H9 (cell line): Measurements from ENCODE around the gene DTNB. TPM values are rescaled to one million over a fixed set of nuclear protein-coding genes. Genes with fewer than 3 reads are reported as not detected.

Experiments
- DNase-seq: peaks from one replicate; pipeline ENCODE4 v3.0.0-alpha.2; 2017
- H2AFZ ChIP-seq: one replicate; pipeline ENCODE4 v1.6.1; 2013; ENCODE audit warnings: mild to moderate bottlenecking, low read length, control low read depth, moderate library complexity
- H2AK5ac ChIP-seq: 2 replicates; pipeline ENCODE4 v1.6.1; 2013; ENCODE audit warnings: low read length, control low read depth, mixed read lengths; ENCODE audit not compliant: insufficient read length
- H2BK120ac ChIP-seq: one replicate; pipeline ENCODE4 v1.6.1; 2013; ENCODE audit warnings: low read depth, mild to moderate bottlenecking, low read length, control low read depth, inconsistent platforms; ENCODE audit not compliant: poor library complexity, severe bottlenecking
- H2BK12ac ChIP-seq: 2 replicates; pipeline ENCODE4 v1.6.1; 2013; ENCODE audit warnings: low read length, control low read depth, mixed read lengths, low read depth; ENCODE audit not compliant: insufficient read length
- H2BK15ac ChIP-seq: 2 replicates; pipeline ENCODE4 v1.6.1; 2013; ENCODE audit warnings: low read depth, low read length, control low read depth
- H2BK20ac ChIP-seq: one replicate; pipeline ENCODE4 v1.6.1; 2013; ENCODE audit warnings: low read depth, mild to moderate bottlenecking, low read length, control low read depth, inconsistent platforms; ENCODE audit not compliant: poor library complexity, severe bottlenecking
- H2BK5ac ChIP-seq: 2 replicates; pipeline ENCODE4 v1.6.1; 2013; ENCODE audit warnings: low read length, control low read depth, mixed read lengths; ENCODE audit not compliant: insufficient read length
- H3K14ac ChIP-seq: 2 replicates; pipeline ENCODE4 v1.6.1; 2013; ENCODE audit warnings: low read length, control low read depth; ENCODE audit not compliant: insufficient read depth
- H3K18ac ChIP-seq: 2 replicates; pipeline ENCODE4 v1.6.1; 2013; ENCODE audit warnings: low read depth, mild to moderate bottlenecking, mixed read lengths, low read length, control low read depth; ENCODE audit not compliant: insufficient read length
- H3K23ac ChIP-seq: 2 replicates; pipeline ENCODE4 v1.6.1; 2013; ENCODE audit warnings: low read length, control low read depth, mixed read lengths, low read depth; ENCODE audit not compliant: insufficient read length
- H3K23me2 ChIP-seq: 2 replicates; pipeline ENCODE4 v1.6.1; 2013; ENCODE audit warnings: low read depth, mild to moderate bottlenecking, mixed read lengths, low read length, control low read depth; ENCODE audit not compliant: insufficient read length, poor library complexity, severe bottlenecking
- H3K27ac ChIP-seq: 2 replicates; pipeline ENCODE4 v1.5.1; 2013; ENCODE audit warnings: low read length, control low read depth, mixed read lengths, low read depth; ENCODE audit not compliant: insufficient read length
- H3K27me3 ChIP-seq: 2 replicates; pipeline ENCODE4 v1.6.1; 2013; ENCODE audit warnings: low read length, control low read depth, inconsistent platforms; ENCODE audit not compliant: insufficient read depth
- H3K4ac ChIP-seq: 2 replicates; pipeline ENCODE4 v1.6.1; 2013; ENCODE audit warnings: low read depth, mild to moderate bottlenecking, control low read depth, inconsistent platforms, low read length, moderate library complexity
- H3K4me1 ChIP-seq: 2 replicates; pipeline ENCODE4 v1.6.1; 2013; ENCODE audit warnings: low read length, control low read depth, inconsistent platforms; ENCODE audit not compliant: insufficient read depth
- H3K4me2 ChIP-seq: 2 replicates; pipeline ENCODE4 v1.6.1; 2013; ENCODE audit warnings: low read length, control low read depth, mixed read lengths; ENCODE audit not compliant: insufficient read length, insufficient read depth
- H3K56ac ChIP-seq: 2 replicates; pipeline ENCODE4 v1.6.1; 2013; ENCODE audit warnings: low read depth, mild to moderate bottlenecking, mixed read lengths, low read length, control low read depth; ENCODE audit not compliant: insufficient read length
- H3K79me1 ChIP-seq: 2 replicates; pipeline ENCODE4 v1.6.1; 2013; ENCODE audit warnings: low read depth, mild to moderate bottlenecking, moderate library complexity, low read length, control low read depth, inconsistent platforms; ENCODE audit not compliant: insufficient read depth, poor library complexity, severe bottlenecking
- H3K79me2 ChIP-seq: 2 replicates; pipeline ENCODE4 v1.6.1; 2013; ENCODE audit warnings: low read length, control low read depth, inconsistent platforms; ENCODE audit not compliant: insufficient read depth
- H3K9ac ChIP-seq: 2 replicates; pipeline ENCODE4 v1.6.1; 2013; ENCODE audit warnings: low read length, control low read depth, mixed read lengths; ENCODE audit not compliant: insufficient read length; ENCODE audit errors: extremely low read depth
- H3K9me3 ChIP-seq: one replicate; pipeline ENCODE4 v1.6.1; 2013; ENCODE audit warnings: low read depth, low read length, inconsistent platforms; ENCODE audit not compliant: control insufficient read depth
- H3T11ph ChIP-seq: one replicate; pipeline ENCODE4 v1.6.1; 2013; ENCODE audit warnings: mild to moderate bottlenecking, low read length, control low read depth, inconsistent platforms
- H4K20me1 ChIP-seq: one replicate; pipeline ENCODE4 v1.6.1; 2013; ENCODE audit not compliant: control insufficient read depth, insufficient read length, insufficient read depth
- H4K5ac ChIP-seq: 2 replicates; pipeline ENCODE4 v1.6.1; 2013; ENCODE audit warnings: low read depth, mild to moderate bottlenecking, mixed read lengths, low read length, control low read depth; ENCODE audit not compliant: insufficient read length
- H4K8ac ChIP-seq: replicated peaks from 2 replicates; pipeline ENCODE4 v1.6.1; 2013; ENCODE audit warnings: low read length, control low read depth, mixed read lengths, low read depth; ENCODE audit not compliant: insufficient read length
- H4K91ac ChIP-seq: 2 replicates; pipeline ENCODE4 v1.6.1; 2013; ENCODE audit warnings: low read depth, mild to moderate bottlenecking, moderate library complexity, mixed read lengths, low read length, control low read depth; ENCODE audit not compliant: insufficient read length
- H3K27ac Mint-ChIP-seq, 3 experiments: 2 replicates in 2 of 3; 3 replicates in 1 of 3; pipeline ENCODE4 v1.8.0; 2020 to 2021; ENCODE audit warnings: mixed read lengths in 3 of 3, mild to moderate bottlenecking in 1 of 3, moderate library complexity in 1 of 3
- H3K27me3 Mint-ChIP-seq: 2 replicates; pipeline ENCODE4 v1.8.0; 2021; ENCODE audit warnings: low read depth, mild to moderate bottlenecking, moderate library complexity, mixed read lengths
- H3K36me3 Mint-ChIP-seq, 3 experiments: 2 replicates in 2 of 3; 3 replicates in 1 of 3; pipeline ENCODE4 v1.8.0; 2020 to 2021; ENCODE audit warnings: low read depth in 3 of 3, mixed read lengths in 3 of 3; ENCODE audit not compliant: insufficient read depth in 1 of 3
- H3K4me1 Mint-ChIP-seq, 2 experiments: 2 replicates each; pipeline ENCODE4 v1.8.0; 2020; ENCODE audit warnings: mixed read lengths in 2 of 2
- H3K4me3 Mint-ChIP-seq, 2 experiments: 2 replicates in 1 of 2; 3 replicates in 1 of 2; pipeline ENCODE4 v1.8.0; 2020 to 2021; ENCODE audit warnings: mild to moderate bottlenecking in 2 of 2, mixed read lengths in 2 of 2, moderate library complexity in 1 of 2
- H3K9me3 Mint-ChIP-seq, 2 experiments: 2 replicates in 1 of 2; 3 replicates in 1 of 2; pipeline ENCODE4 v1.8.0; 2020; ENCODE audit warnings: mild to moderate bottlenecking in 2 of 2, mixed read lengths in 2 of 2, moderate library complexity in 1 of 2
- CTCF ChIP-seq: fragments of 200-600 bp; sonication (generic); conservative IDR thresholded peaks from 3 replicates; pipeline ENCODE4 v1.8.0; 2021; ENCODE audit warnings: antibody characterized with exemption, mild to moderate bottlenecking
- WGBS: extraction: QIAGEN DNeasy Blood & Tissue Kit; methylation state at CpG from one replicate; pipeline ENCODE4 v1.1.7; 2013; ENCODE audit warnings: missing lambda C conversion rate, low lambda C conversion rate, mixed read lengths; ENCODE audit not compliant: insufficient read length; ENCODE audit errors: extremely low coverage; 5-methylcytosine and 5-hydroxymethylcytosine counted together
- total RNA-seq: library from RNA; stranded (reverse); gene quantifications from 2 replicates; pipeline ENCODE4 v1.2.1, GENCODE V29; 2021

DTNB gene
- total RNA-seq, 1 experiment from 2014 or later = 26.7 TPM

DNA sequence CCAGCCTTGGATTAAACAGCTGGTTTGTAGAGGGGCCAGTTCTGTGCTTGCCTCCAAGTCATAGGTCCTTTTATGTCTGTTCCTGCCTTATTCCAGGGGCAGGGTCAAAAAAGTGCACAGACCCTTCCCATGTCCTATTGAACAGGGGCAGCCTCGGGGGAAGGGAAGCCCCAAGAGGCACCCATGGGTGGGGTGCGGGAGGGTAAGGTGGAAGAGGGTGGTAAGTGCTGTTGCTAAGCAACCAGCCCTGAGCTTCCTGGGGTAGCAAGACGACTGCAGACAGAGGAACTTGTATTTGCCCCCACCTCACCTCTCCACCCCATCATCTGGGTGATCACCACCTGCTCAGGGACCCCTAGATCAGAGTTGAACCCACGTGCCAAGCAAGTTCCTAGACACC, 339.4 kb downstream of the DTNB start:
- Mint-ChIP-seq H3K27me3 (no peaks in the 10 kb centered on the region; the same call in 1 of the 2 replicates), H3K36me3 (no peaks in the 10 kb centered on the region; a peak in 1 of 7 replicates), H3K4me1 (peaks cover 59 to 73% of the 10 kb centered on the region in 2 experiments), H3K9me3 (no peaks in the 10 kb centered on the region), H3K27ac (no peak overlapping the region; a peak in 1 of 7 replicates), H3K4me3 (peak overlapping the region in 1 of 2 experiments; percentile 41; a peak in 1 of 5 replicates)
- H3K4me2 ChIP-seq = no peak overlapping the region
- no peak overlapping the region for H3K4ac ChIP-seq
- no peaks in the 10 kb centered on the region; the same call in 1 of the 2 replicates for H3K79me2 ChIP-seq
- no peak overlapping the region for H2AK5ac ChIP-seq
- TF ChIP-seq CTCF = no peak
- H3K18ac ChIP-seq = no peak overlapping the region
- no peak for DNase-seq
- H2BK5ac ChIP-seq = no peak overlapping the region
- no peak overlapping the region for H3K14ac ChIP-seq
- H2BK120ac ChIP-seq = no peak overlapping the region
- H3K23ac ChIP-seq = no peak overlapping the region
- no peaks in the 10 kb centered on the region for H4K20me1 ChIP-seq
- no peaks in the 10 kb centered on the region for H3K23me2 ChIP-seq
- no peak overlapping the region for H4K8ac ChIP-seq
- no peaks in the 10 kb centered on the region for H3K27me3 ChIP-seq
- no peak overlapping the region for H3K9ac ChIP-seq
- H4K91ac ChIP-seq = no peak overlapping the region
- H3K4me1 ChIP-seq = peaks cover 15% of the 10 kb centered on the region; the same call in 1 of the 2 replicates
- no peak overlapping the region for H2BK12ac ChIP-seq
- no peaks in the 10 kb centered on the region for H3K79me1 ChIP-seq
- no peak overlapping the region for H3T11ph ChIP-seq
- no peaks in the 10 kb centered on the region for H3K9me3 ChIP-seq
- no CpG with 5 or more reads among the region's 4 CpGs for WGBS
- no peak overlapping the region for H4K5ac ChIP-seq
- no peak overlapping the region for H2BK20ac ChIP-seq
- no peak overlapping the region for H2AFZ ChIP-seq
- H3K27ac ChIP-seq = no peak overlapping the region
- H2BK15ac ChIP-seq = no peak overlapping the region
- H3K56ac ChIP-seq = no peak overlapping the region
